ENCODE results near the gene RLBP1. TPM values are rescaled to one million over a fixed set of nuclear protein-coding genes. Genes with fewer than 3 reads are reported as not detected.

The RLBP1 gene
- total and polyA plus RNA-seq, 2 experiments from 2014 or later = not detected

GRCh38 chr15:89184886-89185526, 36.4 kb downstream of the RLBP1 start:
- H3K27me3 Mint-ChIP-seq (ENCODE audit: insufficient read depth, low read depth, poor library complexity) = peaks cover 2% of the 10 kb centered on the region
- Histone ChIP-seq H2AFZ (no peak overlapping the region), H3F3A (replicated peaks; ENCODE audit: low read depth) (no peaks in the 10 kb centered on the region), H3K4me1 (ENCODE audit: insufficient read depth) (no peaks in the 10 kb centered on the region), H3K4me3 (no peak overlapping the region), H3K79me2 (replicated peaks; ENCODE audit: insufficient read depth) (no peaks in the 10 kb centered on the region), H3K27ac (ENCODE audit: low read depth) (no peak overlapping the region), H3K27me3 (ENCODE audit: insufficient read depth) (no peaks in the 10 kb centered on the region), H3K36me3 (ENCODE audit: insufficient read depth) (no peaks in the 10 kb centered on the region), H4K20me1 (replicated peaks; ENCODE audit: insufficient read depth) (no peaks in the 10 kb centered on the region), H3K9me2 (ENCODE audit: insufficient read depth) (no peaks in the 10 kb centered on the region), H3K4me2 (no peak overlapping the region)
- H3K36me3 Mint-ChIP-seq (ENCODE audit: low read depth) = peaks cover 3% of the 10 kb centered on the region; the same call in 1 of the 3 replicates
- no peak for TF ChIP-seq STAT1 (IDR thresholded peaks at IDR 0.05; ENCODE audit: unreplicated experiment)
- ATAC-seq (peak; percentile 65), DNase-seq (ENCODE audit: low spot score) (no peak)
- H3K4me3 Mint-ChIP-seq = no peak overlapping the region
- no peak overlapping the region for H3K27ac Mint-ChIP-seq
- H3K4me1 Mint-ChIP-seq = no peaks in the 10 kb centered on the region
- no peaks in the 10 kb centered on the region for H3K9me3 Mint-ChIP-seq

- Histone ChIP-seq H3K4me3 (no peak overlapping the region), H4K20me1 (replicated peaks; ENCODE audit: insufficient read depth) (no peaks in the 10 kb centered on the region), H3K9me2 (ENCODE audit: insufficient read depth) (no peaks in the 10 kb centered on the region), H3F3A (replicated peaks; ENCODE audit: low read depth) (no peaks in the 10 kb centered on the region), H3K4me2 (no peak overlapping the region), H2AFZ (no peak overlapping the region), H3K79me2 (replicated peaks; ENCODE audit: insufficient read depth) (no peaks in the 10 kb centered on the region), H3K27me3 (ENCODE audit: insufficient read depth) (no peaks in the 10 kb centered on the region), H3K27ac (ENCODE audit: low read depth) (no peak overlapping the region), H3K4me1 (ENCODE audit: insufficient read depth) (no peaks in the 10 kb centered on the region), H3K36me3 (ENCODE audit: insufficient read depth) (no peaks in the 10 kb centered on the region)
- Mint-ChIP-seq H3K27me3 (ENCODE audit: insufficient read depth, low read depth, poor library complexity) (peaks cover 2% of the 10 kb centered on the region), H3K9me3 (no peaks in the 10 kb centered on the region), H3K4me3 (no peak overlapping the region), H3K36me3 (ENCODE audit: low read depth) (peaks cover 3% of the 10 kb centered on the region; the same call in 1 of the 3 replicates), H3K4me1 (no peaks in the 10 kb centered on the region), H3K27ac (no peak overlapping the region)
- DNase-seq (ENCODE audit: low spot score) (no peak), ATAC-seq (no peak)
- TF ChIP-seq ZNF462 (CRISPR knock-in tag; IDR thresholded peaks at IDR 0.05) = no peak
- no peak for TF ChIP-seq CTCF (conservative IDR thresholded peaks at IDR 0.05; ENCODE audit: low read depth in 2 of 2)
- TF ChIP-seq JUNB (IDR thresholded peaks at IDR 0.05; ENCODE audit: unreplicated experiment) = no peak
These were observed 37.0 kb downstream of the RLBP1 start for GRCh38 chr15:89184357-89184756.
